Measurements from ENCODE around the gene TUFT1.

- TF ChIP-seq CTCF (IDR thresholded peaks at IDR 0.05): no peak
- TF ChIP-seq NFYB (CRISPR knock-in tag; conservative IDR thresholded peaks at IDR 0.05; ENCODE audit: low read depth): no peak
- TF ChIP-seq ZNF121 (CRISPR knock-in tag; IDR thresholded peaks at IDR 0.05): no peak
- TF ChIP-seq ZBTB21 (CRISPR knock-in tag; IDR thresholded peaks at IDR 0.05; ENCODE audit: borderline replicate concordance): no peak
- TF ChIP-seq TCF7 (CRISPR knock-in tag; IDR thresholded peaks at IDR 0.05; ENCODE audit: low read depth): no peak
- TF ChIP-seq ZSCAN18 (CRISPR knock-in tag; IDR thresholded peaks at IDR 0.05): no peak
- no peak for TF ChIP-seq ZNF512 (CRISPR knock-in tag; IDR thresholded peaks at IDR 0.05; ENCODE audit: borderline replicate concordance)
- TF ChIP-seq ZBTB43 (CRISPR knock-in tag; IDR thresholded peaks at IDR 0.05): no peak
- TF ChIP-seq TEAD4 (CRISPR knock-in tag; IDR thresholded peaks at IDR 0.05): no peak
- no peak for TF ChIP-seq OVOL2 (CRISPR knock-in tag; IDR thresholded peaks at IDR 0.05; ENCODE audit: borderline replicate concordance)
- TF ChIP-seq CDX4 (CRISPR knock-in tag; IDR thresholded peaks at IDR 0.05; ENCODE audit: borderline replicate concordance): no peak
- TF ChIP-seq E2F1 (CRISPR knock-in tag; IDR thresholded peaks at IDR 0.05): no peak
- TF ChIP-seq JUN (CRISPR knock-in tag; IDR thresholded peaks at IDR 0.05): no peak
- TF ChIP-seq CREB1 (CRISPR knock-in tag; IDR thresholded peaks at IDR 0.05): no peak
Measured at GRCh38 chr1:151563376-151563775, 23.3 kb downstream of the TUFT1 start.

All from WTC11 (cell line).